Measurements from ENCODE around the gene MTCL3.
A peak's percentile ranks its signal among the peaks of the same experiment; 100 is the strongest.

MTCL3 gene

DNA sequence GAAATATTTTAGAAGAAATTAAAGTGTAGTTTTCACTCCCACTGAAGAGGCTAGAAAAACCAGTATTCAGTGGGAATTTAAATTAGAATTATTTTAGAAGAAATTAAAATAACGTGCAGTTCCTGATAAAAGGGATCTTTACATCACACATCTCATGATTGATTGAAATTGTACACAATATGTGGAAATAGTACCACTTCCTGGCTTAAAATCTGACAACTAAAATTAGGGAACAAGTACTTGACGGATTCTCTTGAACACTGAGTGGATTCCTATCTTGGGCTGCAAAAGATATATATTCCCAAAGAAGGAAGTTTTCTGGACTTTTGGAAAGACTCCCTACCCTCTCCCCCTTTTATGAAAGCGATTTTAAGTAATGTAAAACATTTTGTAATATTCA lies 14.6 kb upstream of the MTCL3 start:
- no peak for DNase-seq (ENCODE audit: low read depth)

DNA sequence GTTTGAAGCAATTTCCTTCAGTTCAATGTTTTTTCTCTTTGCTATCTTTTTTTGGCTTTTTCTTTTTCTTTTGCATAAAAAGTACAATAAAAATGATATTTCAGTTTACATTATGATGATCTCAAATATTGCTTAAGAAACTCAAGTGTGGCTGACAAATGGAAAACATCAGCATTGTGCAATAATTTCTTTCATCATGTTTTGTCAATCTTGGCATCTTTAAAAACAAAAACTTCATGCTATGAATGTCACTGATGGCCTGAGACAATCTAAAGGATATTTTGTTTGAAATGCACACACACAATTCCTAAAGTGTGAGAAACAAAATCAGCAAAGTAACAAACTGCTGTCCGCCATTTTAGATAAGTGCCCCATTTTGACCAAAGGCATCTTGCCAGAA lies 13.9 kb upstream of the MTCL3 start:
- in situ Hi-C loops (cut with HindIII; ENCODE audit: low sequenced_read_pairs), result no loop called here

More for the DNA sequence above, 14.6 kb upstream of the MTCL3 start:
- no peak overlapping the region for H3K4me3 ChIP-seq (ENCODE audit: low read depth, low read length)
- TF ChIP-seq, protein P1, sequence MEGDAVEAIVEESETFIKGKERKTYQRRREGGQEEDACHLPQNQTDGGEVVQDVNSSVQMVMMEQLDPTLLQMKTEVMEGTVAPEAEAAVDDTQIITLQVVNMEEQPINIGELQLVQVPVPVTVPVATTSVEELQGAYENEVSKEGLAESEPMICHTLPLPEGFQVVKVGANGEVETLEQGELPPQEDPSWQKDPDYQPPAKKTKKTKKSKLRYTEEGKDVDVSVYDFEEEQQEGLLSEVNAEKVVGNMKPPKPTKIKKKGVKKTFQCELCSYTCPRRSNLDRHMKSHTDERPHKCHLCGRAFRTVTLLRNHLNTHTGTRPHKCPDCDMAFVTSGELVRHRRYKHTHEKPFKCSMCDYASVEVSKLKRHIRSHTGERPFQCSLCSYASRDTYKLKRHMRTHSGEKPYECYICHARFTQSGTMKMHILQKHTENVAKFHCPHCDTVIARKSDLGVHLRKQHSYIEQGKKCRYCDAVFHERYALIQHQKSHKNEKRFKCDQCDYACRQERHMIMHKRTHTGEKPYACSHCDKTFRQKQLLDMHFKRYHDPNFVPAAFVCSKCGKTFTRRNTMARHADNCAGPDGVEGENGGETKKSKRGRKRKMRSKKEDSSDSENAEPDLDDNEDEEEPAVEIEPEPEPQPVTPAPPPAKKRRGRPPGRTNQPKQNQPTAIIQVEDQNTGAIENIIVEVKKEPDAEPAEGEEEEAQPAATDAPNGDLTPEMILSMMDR (IDR thresholded peaks at IDR 0.05; ENCODE audit: low read depth, low read length, missing control alignments), result no peak
- in situ Hi-C loops (cut with HindIII; ENCODE audit: low sequenced_read_pairs), result no loop called here

DNA sequence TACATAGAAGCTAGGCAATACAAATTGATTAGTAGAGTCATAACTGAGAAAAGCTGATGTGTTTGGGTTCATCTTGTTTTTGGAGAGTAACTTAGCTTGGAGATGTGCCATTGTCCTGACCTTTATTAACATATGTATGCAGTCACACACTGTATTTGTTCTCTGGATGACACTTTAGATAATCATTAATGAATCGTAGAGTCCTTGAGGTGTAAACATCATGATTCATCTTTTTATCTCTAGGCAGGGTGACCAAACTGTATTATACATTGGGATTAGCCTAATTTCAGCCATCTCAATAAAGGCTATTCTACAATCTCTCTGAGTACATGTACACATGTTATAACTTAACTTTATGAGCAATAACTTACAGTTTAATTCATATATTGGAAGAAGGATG lies 3.6 kb upstream of the MTCL3 start:
- H3K4me3 ChIP-seq (ENCODE audit: low read depth, low read length), result no peak overlapping the region
- in situ Hi-C loops (cut with HindIII; ENCODE audit: low sequenced_read_pairs), result no loop called here
- no peak for DNase-seq (ENCODE audit: low read depth)
- TF ChIP-seq, protein P1 (IDR thresholded peaks at IDR 0.05; ENCODE audit: low read depth, low read length, missing control alignments), result no peak

More for the DNA sequence above, 13.9 kb upstream of the MTCL3 start:
- H3K4me3 ChIP-seq (ENCODE audit: low read depth, low read length), result no peak overlapping the region
- TF ChIP-seq, protein P1 (IDR thresholded peaks at IDR 0.05; ENCODE audit: low read depth, low read length, missing control alignments), result no peak
- no peak for DNase-seq (ENCODE audit: low read depth)

DNA sequence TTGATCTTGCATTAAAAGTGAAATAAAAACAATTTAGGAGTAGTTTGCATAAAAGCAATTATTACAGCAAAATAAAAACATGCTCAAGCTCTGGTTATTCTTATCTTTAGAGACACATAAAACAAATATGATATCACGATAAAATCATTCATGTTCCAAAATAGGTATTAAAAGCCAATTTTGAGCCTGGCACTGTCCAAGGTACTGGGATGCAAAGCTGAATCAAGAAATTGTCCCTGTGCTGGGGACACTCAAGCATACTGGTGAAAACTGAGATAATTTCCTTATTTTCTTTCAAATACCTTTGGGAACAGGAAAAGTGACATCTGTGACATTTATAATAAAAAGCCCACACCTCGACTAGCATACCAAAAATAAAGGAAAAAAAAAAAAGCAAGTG lies 931 bp upstream of the MTCL3 start:
- DNase-seq (ENCODE audit: low read depth), result no peak
- in situ Hi-C loops (cut with HindIII; ENCODE audit: low sequenced_read_pairs), result no loop called here
- TF ChIP-seq, protein P1 (IDR thresholded peaks at IDR 0.05; ENCODE audit: low read depth, low read length, missing control alignments), result no peak
- no peak overlapping the region for H3K4me3 ChIP-seq (ENCODE audit: low read depth, low read length)

DNA sequence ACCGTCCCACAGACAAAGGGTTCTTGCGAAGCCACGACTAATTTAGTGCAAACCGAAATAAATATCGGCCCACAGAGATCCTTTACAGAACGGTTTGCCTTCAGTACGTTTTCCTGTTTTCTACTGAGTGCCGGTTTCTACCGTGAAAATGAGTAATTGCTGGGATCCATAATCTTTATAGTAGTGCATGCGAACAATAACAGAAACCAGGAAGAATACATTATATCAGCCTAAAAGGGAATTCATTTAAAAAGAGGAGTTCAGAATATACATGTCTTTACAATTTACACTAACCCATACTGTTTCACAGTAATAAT lies 292 bp upstream of the MTCL3 start:
- TF ChIP-seq, protein P1 (IDR thresholded peaks at IDR 0.05; ENCODE audit: low read depth, low read length, missing control alignments), result no peak
- DNase-seq (ENCODE audit: low read depth), result no peak
- peak overlapping the region; percentile 59 for H3K4me3 ChIP-seq (ENCODE audit: low read depth, low read length)
- in situ Hi-C loops (cut with HindIII; ENCODE audit: low sequenced_read_pairs), result no loop called here

DNA sequence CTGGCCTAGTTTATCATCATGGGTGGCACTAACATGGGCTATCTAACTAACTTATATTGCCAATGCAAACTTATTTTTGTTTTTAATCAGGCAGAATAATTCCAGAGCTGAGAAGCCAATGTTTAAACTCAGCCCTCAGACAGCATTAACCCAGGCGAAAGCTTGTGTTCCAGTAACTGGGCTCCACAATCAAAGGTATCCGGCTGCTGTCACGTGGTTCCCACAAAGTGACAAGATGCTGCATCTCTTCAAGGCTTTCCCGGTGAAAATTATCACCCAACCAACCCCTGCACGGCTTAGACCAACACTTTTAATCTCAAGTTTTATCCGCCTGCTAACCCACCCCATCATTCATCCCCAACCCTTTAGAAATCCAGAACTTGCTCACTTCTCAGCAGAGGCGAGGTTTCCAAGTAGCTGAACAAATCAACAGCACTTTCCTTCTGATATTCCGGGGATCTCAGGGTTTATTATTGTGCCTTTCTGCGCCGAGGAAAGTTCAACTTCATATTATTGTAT lies 885 bp downstream of the MTCL3 start:
- H3K4me3 ChIP-seq (ENCODE audit: low read depth, low read length), result peak overlapping the region; percentile 59
- TF ChIP-seq, protein P1 (IDR thresholded peaks at IDR 0.05; ENCODE audit: low read depth, low read length, missing control alignments), result no peak
- DNase-seq (ENCODE audit: low read depth), result no peak
- in situ Hi-C loops (cut with HindIII; ENCODE audit: low sequenced_read_pairs), result no loop called here

DNA sequence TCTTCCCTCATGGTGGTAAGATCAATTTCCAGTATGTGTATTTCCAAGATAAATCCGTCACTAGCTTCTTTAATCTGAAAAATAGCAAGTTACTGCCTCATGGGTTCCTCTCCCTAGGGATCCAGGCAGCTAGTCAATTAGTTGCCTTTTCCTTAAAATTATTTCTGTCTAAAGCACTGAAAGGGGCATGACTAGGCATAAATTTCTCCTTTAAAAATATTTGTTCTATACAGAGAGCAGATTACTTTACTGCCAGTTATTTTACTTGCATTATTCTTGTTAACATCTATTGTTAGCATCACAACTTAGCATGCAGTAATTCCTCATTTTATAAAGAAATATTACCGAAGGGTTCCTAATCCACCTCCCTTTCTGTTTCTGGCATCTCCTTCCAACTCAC lies 1.4 kb downstream of the MTCL3 start:
- peak overlapping the region; percentile 59 for H3K4me3 ChIP-seq (ENCODE audit: low read depth, low read length)
- in situ Hi-C loops (cut with HindIII; ENCODE audit: low sequenced_read_pairs), result no loop called here

More for the DNA sequence above, 1.4 kb downstream of the MTCL3 start:
- no peak for DNase-seq (ENCODE audit: low read depth)
- TF ChIP-seq, protein P1 (IDR thresholded peaks at IDR 0.05; ENCODE audit: low read depth, low read length, missing control alignments), result no peak
